ENCODE measurements around the gene CASP1. TPM values are rescaled to one million over a fixed set of nuclear protein-coding genes. Genes with fewer than 3 reads are reported as not detected.
A peak's percentile ranks its signal among the peaks of the same experiment; 100 is the strongest.
"Not testable (repeated sequence)": the region's sequence is repeated elsewhere in the genome, so short reads cannot be mapped to it uniquely, and the experiment has no call there.

The CASP1 gene
- 38.3 TPM for total RNA-seq (ENCODE audit: insufficient read depth, low replicate concordance)

DNA sequence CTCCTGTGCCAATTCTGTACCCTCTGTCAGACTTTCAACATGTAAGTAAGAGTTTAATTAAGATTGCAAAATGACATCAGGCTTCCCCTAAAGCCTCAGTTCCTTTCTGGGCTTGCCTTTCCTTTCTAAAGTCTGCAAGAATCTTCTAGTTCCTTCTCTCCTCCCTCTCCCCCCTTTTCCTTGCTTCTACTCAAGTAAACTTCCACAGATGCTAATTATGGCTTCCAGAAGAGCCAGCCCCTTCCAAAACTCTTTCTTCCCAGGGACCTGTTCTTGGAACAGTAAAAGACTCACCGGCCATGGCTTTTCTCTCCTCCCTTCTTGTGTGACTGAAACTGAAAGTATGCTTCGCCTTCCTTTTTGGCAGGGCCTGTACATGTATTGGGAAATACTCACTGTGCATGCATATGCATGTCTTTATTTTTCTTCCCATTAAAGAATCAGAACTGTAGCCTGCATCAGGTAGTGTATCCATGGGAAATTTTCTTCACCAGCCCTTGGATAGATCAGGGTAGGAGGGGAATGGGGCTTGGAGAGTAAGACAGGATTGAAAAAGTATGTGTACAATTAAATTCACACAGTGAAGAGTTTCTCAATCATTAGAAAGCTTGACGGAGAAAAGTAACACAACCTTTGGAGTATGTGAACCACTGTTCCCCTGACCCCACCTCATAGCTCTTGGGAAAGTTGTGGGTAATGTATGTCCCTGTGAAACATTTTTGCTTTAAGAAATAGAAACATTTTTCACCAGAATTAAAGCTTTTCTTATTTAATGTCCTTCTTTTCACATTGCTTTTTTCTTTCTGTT lies at the start of gene CASP1:
Gene CASP1 (minus strand): TSS at position 332 of the 808 bp plus-strand sequence. CDS start 31 bp downstream, at position 301.
- peak; percentile 84 for DNase-seq (ENCODE audit: low spot score)

DNA sequence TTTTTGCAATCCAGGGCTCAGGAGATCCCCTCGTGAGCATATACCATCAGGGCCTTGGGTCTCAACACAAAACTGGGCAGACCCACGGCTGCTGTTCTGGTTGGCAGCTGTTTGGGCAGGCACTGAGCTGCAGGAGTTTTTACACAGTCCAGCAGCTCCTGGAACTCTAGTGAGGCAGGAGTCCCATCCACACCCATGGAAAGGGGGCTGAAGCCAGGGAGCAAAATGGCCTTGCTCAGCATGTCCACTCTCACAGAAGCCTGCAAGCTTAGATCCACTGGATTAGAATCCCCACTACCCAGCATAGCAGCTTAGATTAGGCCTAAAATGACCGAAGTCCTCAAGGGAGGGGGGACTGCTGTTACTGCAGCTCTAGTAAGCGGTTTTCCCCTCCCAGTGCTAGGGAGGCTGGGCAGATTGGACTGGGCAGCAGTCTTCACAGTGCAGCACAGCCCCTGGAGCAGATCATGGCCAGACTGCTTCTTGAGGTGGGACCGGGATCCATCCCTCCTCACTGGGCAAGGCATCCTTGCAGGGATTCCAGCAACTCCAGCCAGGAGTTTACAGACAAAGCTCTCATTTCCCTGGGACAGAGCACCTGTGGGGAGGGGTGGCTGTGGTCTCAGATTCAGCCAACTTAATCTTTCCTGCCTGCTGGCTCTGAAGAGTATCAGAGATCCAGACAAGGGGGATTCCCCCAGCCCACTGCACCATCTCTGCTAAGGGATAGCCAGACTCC lies 46.6 kb upstream of the CASP1 start:
- no peak for DNase-seq (ENCODE audit: low spot score)

GRCh38 chr11:105080171-105080906 lies 45.4 kb upstream of the CASP1 start:
- DNase-seq (ENCODE audit: low spot score): not testable (repeated sequence)

- no peak for DNase-seq (ENCODE audit: low spot score)
Observed at GRCh38 chr11:105078283-105078682, 43.3 kb upstream of the CASP1 start.

GRCh38 chr11:105077141-105077790 lies 42.3 kb upstream of the CASP1 start:
- not testable (repeated sequence) for DNase-seq (ENCODE audit: low spot score)

GRCh38 chr11:105074166-105074530 lies 39.2 kb upstream of the CASP1 start:
- no peak for DNase-seq (ENCODE audit: low spot score)

GRCh38 chr11:105073456-105074165 lies 38.7 kb upstream of the CASP1 start:
- DNase-seq (ENCODE audit: low spot score): no peak

DNA sequence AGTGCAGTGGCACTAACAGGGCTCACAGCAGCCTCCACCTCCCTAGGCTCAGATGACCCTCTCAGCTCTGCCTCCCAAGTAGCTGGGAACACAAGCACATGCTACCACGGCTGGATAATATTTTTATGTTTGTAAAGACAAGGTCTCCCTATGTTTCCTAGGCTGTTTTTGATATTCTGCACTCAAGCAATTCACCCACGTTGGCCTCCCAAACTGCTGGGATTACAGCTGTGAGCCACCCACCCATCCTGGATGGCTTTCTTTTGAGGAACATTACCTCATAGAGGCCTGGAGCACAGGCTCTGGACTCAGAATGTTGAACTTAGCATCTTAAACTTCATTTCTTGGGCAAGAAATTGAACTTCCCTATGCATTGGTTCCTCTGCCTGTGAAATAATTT lies 37.1 kb upstream of the CASP1 start:
- DNase-seq (ENCODE audit: low spot score): not testable (repeated sequence)

GRCh38 chr11:105071089-105071732 lies 36.3 kb upstream of the CASP1 start:
- no peak for DNase-seq (ENCODE audit: low spot score)

- no peak for DNase-seq (ENCODE audit: low spot score)
Observed at GRCh38 chr11:105070306-105070705, 35.4 kb upstream of the CASP1 start.

DNA sequence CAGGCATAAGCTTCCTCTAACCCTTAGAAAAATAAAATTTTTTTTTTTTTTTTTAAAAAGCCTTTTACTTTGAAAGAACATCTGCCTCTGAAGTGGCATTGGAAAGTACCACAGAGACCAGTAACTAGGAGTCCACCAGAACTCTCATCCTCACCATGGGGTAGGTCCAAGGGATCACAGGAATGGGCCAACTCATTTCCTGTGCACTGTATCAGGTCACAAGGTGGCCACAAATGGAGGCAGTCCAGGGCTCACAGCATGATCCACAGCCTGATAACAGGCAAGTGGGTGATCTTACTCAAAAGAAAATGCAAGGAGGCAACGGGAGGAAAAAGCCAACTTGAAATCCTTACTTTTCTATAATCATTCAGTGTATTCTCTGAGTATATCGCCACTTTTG lies 34.8 kb upstream of the CASP1 start:
- not testable (repeated sequence) for DNase-seq (ENCODE audit: low spot score)

GRCh38 chr11:105063245-105063941 lies 28.4 kb upstream of the CASP1 start:
- peak; percentile 39 for DNase-seq (ENCODE audit: low spot score)

GRCh38 chr11:105057432-105057831 lies 22.5 kb upstream of the CASP1 start:
- DNase-seq (ENCODE audit: low spot score): no peak

- no peak for DNase-seq (ENCODE audit: low spot score)
Observed at GRCh38 chr11:105056446-105056845, 21.5 kb upstream of the CASP1 start.

DNA sequence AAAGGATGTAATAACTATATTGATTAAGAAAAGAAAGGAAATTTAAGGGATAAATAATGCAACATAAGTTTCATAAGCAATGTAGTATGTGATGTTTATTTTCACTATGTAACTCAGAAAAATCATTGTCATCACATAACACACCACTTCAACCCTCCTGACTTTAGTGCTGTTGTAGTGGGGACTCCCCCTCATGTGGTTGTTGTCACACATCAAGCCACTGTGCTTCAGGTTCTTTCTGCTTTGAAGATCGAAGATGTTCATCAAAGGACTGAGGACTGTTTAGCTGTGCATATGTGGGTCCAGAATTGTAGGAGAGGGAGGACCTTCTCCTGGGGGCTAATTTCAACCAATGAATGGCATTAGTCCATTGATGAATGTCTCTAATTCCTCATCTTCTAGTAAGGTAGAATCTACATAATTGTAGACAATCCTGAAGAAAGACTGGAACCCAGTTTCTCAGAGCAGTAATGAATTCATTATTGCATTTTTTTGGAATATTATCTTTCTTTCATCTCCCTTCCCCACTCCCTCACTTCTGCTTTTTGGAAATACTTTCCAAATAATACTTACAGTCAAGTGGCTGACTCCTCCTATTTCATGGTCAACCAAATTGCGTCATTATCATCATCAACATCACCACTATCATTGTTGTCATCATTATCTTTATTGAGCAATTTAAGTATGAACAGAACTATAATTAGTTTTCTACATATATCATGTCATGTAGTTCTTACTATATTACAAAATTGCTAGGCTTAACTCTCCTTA lies 20.0 kb upstream of the CASP1 start:
- no peak for DNase-seq (ENCODE audit: low spot score)

GRCh38 chr11:105052487-105052886 lies 17.5 kb upstream of the CASP1 start:
- no peak for DNase-seq (ENCODE audit: low spot score)

- DNase-seq (ENCODE audit: low spot score): no peak
Observed at GRCh38 chr11:105051559-105051958, 16.6 kb upstream of the CASP1 start.

- DNase-seq (ENCODE audit: low spot score): no peak
Observed at GRCh38 chr11:105049481-105049880, 14.5 kb upstream of the CASP1 start.

All from umbilical cord (tissue), 2 donors.